Tibial nerve (tissue), 4 donors: ENCODE results near the gene NRXN2. TPM values are rescaled to one million over a fixed set of nuclear protein-coding genes. Genes with fewer than 3 reads are reported as not detected.
A peak's percentile ranks its signal among the peaks of the same experiment; 100 is the strongest.

Experiments used
- DNase-seq, 2 donors: peaks; one replicate each; pipeline ENCODE4 v3.0.0-alpha.2; 2019; ENCODE audit warnings: low spot score in 2 of 2
- H3K27ac ChIP-seq, 4 donors: fragments of 200-600 bp; sonication (generic) in 3 of 4; one replicate each; pipeline ENCODE4 v1.5.1; 2017 to 2019; ENCODE audit warnings: mild to moderate bottlenecking in 1 of 4
- H3K27me3 ChIP-seq, 2 donors: fragments of 200-600 bp; sonication (generic) in 1 of 2; one replicate each; pipeline versions ENCODE4 v1.5.1 to v1.6.0; 2017 to 2019
- H3K36me3 ChIP-seq, 3 donors: fragments of 200-600 bp; sonication (generic); one replicate each; pipeline ENCODE4 v1.5.1; 2018 to 2019
- H3K4me1 ChIP-seq, 4 donors: fragments of 200-600 bp; sonication (generic) in 3 of 4; one replicate each; pipeline ENCODE4 v1.5.1; 2017 to 2019
- H3K4me3 ChIP-seq, 4 donors: fragments of 200-600 bp; sonication (generic) in 3 of 4; one replicate each; pipeline ENCODE4 v1.5.1; 2017 to 2019; ENCODE audit warnings: mild to moderate bottlenecking in 1 of 4, moderate library complexity in 1 of 4
- H3K9me3 ChIP-seq, 4 donors: fragments of 200-600 bp; sonication (generic) in 3 of 4; one replicate each; pipeline ENCODE4 v1.5.1; 2017 to 2019
- CTCF ChIP-seq, 5 experiments: fragments of 200-600 bp in 3 of 5; fragments of 450-650 bp in 2 of 5; sonication (generic) in 3 of 5; IDR thresholded peaks; one replicate each; pipeline ENCODE4 v1.5.1; 2016 to 2019; ENCODE audit warnings: antibody characterized with exemption in 5 of 5, mild to moderate bottlenecking in 3 of 5, moderate library complexity in 2 of 5
- EP300 ChIP-seq, 2 donors: sonication (generic); formaldehyde crosslinking; IDR thresholded peaks; one replicate each; pipeline ENCODE4 v1.6.1; 2017; ENCODE audit warnings: antibody characterized with exemption in 2 of 2, mild to moderate bottlenecking in 1 of 2
- POLR2A ChIP-seq, 2 donors: fragments of 450-650 bp; IDR thresholded peaks; one replicate each; pipeline ENCODE4 v1.6.1; 2017; ENCODE audit warnings: antibody characterized with exemption in 2 of 2, mild to moderate bottlenecking in 2 of 2, moderate library complexity in 2 of 2
- WGBS, 2 donors: methylation state at CpG; one replicate each; pipeline ENCODE4 v1.1.5; 2018; 5-methylcytosine and 5-hydroxymethylcytosine counted together
- total RNA-seq, 4 donors: library from RNA; depleted of rRNA; stranded (reverse); fragments of >200 nt; gene quantifications; one replicate each; pipeline ENCODE4 v1.1.0, GENCODE V29; 2016

The NRXN2 gene
- total RNA-seq, 4 donors from 2014 or later = 1.7 to 25.5 (median 8.7) TPM

GRCh38 chr11:64663656-64664055 lies 59.3 kb downstream of the NRXN2 start:
- H3K4me1 ChIP-seq = peaks cover 0 to 11% (median 0%) of the 10 kb centered on the region in 4 donors

GRCh38 chr11:64661614-64662013 lies 61.4 kb downstream of the NRXN2 start:
- H3K27me3 ChIP-seq = no peaks in the 10 kb centered on the region
- TF ChIP-seq EP300 (IDR thresholded peaks at IDR 0.05) = no peak
- no peak for TF ChIP-seq CTCF (IDR thresholded peaks at IDR 0.05)
- TF ChIP-seq POLR2A (IDR thresholded peaks at IDR 0.05) = no peak
- H3K4me3 ChIP-seq = no peak overlapping the region
- H3K36me3 ChIP-seq = no peaks in the 10 kb centered on the region
- no peaks in the 10 kb centered on the region for H3K9me3 ChIP-seq
- peak overlapping the region in 2 of 4 donors; percentile 9 to 46 for H3K27ac ChIP-seq
- no peak for DNase-seq
- WGBS, 2 donors = 76 to 78% methylated on average over 7 of the region's 7 CpGs
- peaks cover 0 to 11% (median 0%) of the 10 kb centered on the region in 4 donors for H3K4me1 ChIP-seq

More at GRCh38 chr11:64663656-64664055, 59.3 kb downstream of the NRXN2 start:
- no peaks in the 10 kb centered on the region for H3K36me3 ChIP-seq
- 93% methylated on average over 4 of the region's 4 CpGs for WGBS, 2 donors
- peaks cover 0 to 4% of the 10 kb centered on the region in 2 donors for H3K27me3 ChIP-seq
- TF ChIP-seq POLR2A (IDR thresholded peaks at IDR 0.05) (no peak), CTCF (IDR thresholded peaks at IDR 0.05) (no peak), EP300 (IDR thresholded peaks at IDR 0.05) (no peak)
- no peak overlapping the region for H3K4me3 ChIP-seq
- H3K27ac ChIP-seq = no peak overlapping the region
- no peaks in the 10 kb centered on the region for H3K9me3 ChIP-seq
- no peak for DNase-seq

GRCh38 chr11:64661146-64661545 lies 61.9 kb downstream of the NRXN2 start:
- Histone ChIP-seq H3K27ac (peak overlapping the region in 2 of 4 donors; percentile 9 to 46), H3K9me3 (no peaks in the 10 kb centered on the region), H3K27me3 (no peaks in the 10 kb centered on the region), H3K4me3 (peak overlapping the region in 1 of 4 donors; percentile 18), H3K36me3 (no peaks in the 10 kb centered on the region), H3K4me1 (peaks cover 0 to 11% (median 0%) of the 10 kb centered on the region in 4 donors)
- WGBS, 2 donors = 18 to 32% methylated on average over 3 to 6 of the region's 6 CpGs
- no peak for DNase-seq
- TF ChIP-seq CTCF (IDR thresholded peaks at IDR 0.05) (no peak), POLR2A (IDR thresholded peaks at IDR 0.05) (no peak), EP300 (IDR thresholded peaks at IDR 0.05) (no peak)

- Histone ChIP-seq H3K36me3 (no peaks in the 10 kb centered on the region), H3K9me3 (no peaks in the 10 kb centered on the region), H3K4me3 (peak overlapping the region in 1 of 4 donors; percentile 18), H3K4me1 (peaks cover 0 to 11% (median 0%) of the 10 kb centered on the region in 4 donors), H3K27me3 (no peaks in the 10 kb centered on the region), H3K27ac (peak overlapping the region in 2 of 4 donors; percentile 9 to 22)
- DNase-seq = no peak
- TF ChIP-seq CTCF (IDR thresholded peaks at IDR 0.05) (no peak), POLR2A (IDR thresholded peaks at IDR 0.05) (no peak), EP300 (IDR thresholded peaks at IDR 0.05) (no peak)
- 68 to 74% methylated on average over 18 to 19 of the region's 19 CpGs for WGBS, 2 donors
These were observed 62.3 kb downstream of the NRXN2 start for GRCh38 chr11:64660706-64661105.

GRCh38 chr11:64660205-64660604 lies 62.8 kb downstream of the NRXN2 start:
- H3K36me3 ChIP-seq = no peaks in the 10 kb centered on the region
- 90 to 95% methylated on average over 10 of the region's 10 CpGs for WGBS, 2 donors
- no peak overlapping the region for H3K27ac ChIP-seq
- no peaks in the 10 kb centered on the region for H3K9me3 ChIP-seq
- peaks cover 0 to 11% (median 0%) of the 10 kb centered on the region in 4 donors for H3K4me1 ChIP-seq
- no peak for DNase-seq
- TF ChIP-seq CTCF (IDR thresholded peaks at IDR 0.05) (no peak), EP300 (IDR thresholded peaks at IDR 0.05) (no peak), POLR2A (IDR thresholded peaks at IDR 0.05) (no peak)
- H3K27me3 ChIP-seq = no peaks in the 10 kb centered on the region
- peak overlapping the region in 1 of 4 donors; percentile 18 for H3K4me3 ChIP-seq
